Epithelial cell of proximal tubule (primary cell): ENCODE measurements around the gene PRSS27. TPM values are rescaled to one million over a fixed set of nuclear protein-coding genes. Genes with fewer than 3 reads are reported as not detected.

Experiments used
- DNase-seq: peaks from one replicate; pipeline ENCODE4 v3.0.0-alpha.2; 2011; ENCODE audit warnings: low read depth
- H3K4me3 ChIP-seq: 2 replicates; pipeline ENCODE4 v1.5.1; 2011; ENCODE audit warnings: low read depth, mild to moderate bottlenecking, low read length
- total RNA-seq: library from RNA; depleted of rRNA; stranded (reverse); fragments of >200 nt; gene quantifications from 2 replicates; pipeline ENCODE4 v1.2.3, GENCODE V29; 2015
- TF ChIP-seq, protein P1 (sequence below): conservative IDR thresholded peaks from 2 replicates; pipeline ENCODE4 v1.5.1; 2012; ENCODE audit warnings: low read depth, mild to moderate bottlenecking, low read length

Gene PRSS27
- total RNA-seq, 1 donor from 2014 or later = 0.92 TPM

- no peak overlapping the region for H3K4me3 ChIP-seq
- TF ChIP-seq, protein P1, sequence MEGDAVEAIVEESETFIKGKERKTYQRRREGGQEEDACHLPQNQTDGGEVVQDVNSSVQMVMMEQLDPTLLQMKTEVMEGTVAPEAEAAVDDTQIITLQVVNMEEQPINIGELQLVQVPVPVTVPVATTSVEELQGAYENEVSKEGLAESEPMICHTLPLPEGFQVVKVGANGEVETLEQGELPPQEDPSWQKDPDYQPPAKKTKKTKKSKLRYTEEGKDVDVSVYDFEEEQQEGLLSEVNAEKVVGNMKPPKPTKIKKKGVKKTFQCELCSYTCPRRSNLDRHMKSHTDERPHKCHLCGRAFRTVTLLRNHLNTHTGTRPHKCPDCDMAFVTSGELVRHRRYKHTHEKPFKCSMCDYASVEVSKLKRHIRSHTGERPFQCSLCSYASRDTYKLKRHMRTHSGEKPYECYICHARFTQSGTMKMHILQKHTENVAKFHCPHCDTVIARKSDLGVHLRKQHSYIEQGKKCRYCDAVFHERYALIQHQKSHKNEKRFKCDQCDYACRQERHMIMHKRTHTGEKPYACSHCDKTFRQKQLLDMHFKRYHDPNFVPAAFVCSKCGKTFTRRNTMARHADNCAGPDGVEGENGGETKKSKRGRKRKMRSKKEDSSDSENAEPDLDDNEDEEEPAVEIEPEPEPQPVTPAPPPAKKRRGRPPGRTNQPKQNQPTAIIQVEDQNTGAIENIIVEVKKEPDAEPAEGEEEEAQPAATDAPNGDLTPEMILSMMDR = no peak
- no peak for DNase-seq
Observed at GRCh38 chr16:2664574-2664982, 55.4 kb downstream of the PRSS27 start.

- TF ChIP-seq, protein P1 = no peak
- H3K4me3 ChIP-seq = no peak overlapping the region
- DNase-seq = no peak
Observed at GRCh38 chr16:2663553-2664546, 56.2 kb downstream of the PRSS27 start.

Other genes with a start within 250 kb of the PRSS27 start
- 0.23 TPM in 1 of 2 replicates, not detected in the other for gene NTN3, start 248.9 kb downstream of the PRSS27 start, total RNA-seq
- gene TBC1D24, start 245.1 kb downstream of the PRSS27 start, total RNA-seq = 7.8 and 9.1 TPM in 2 replicates
- gene ATP6V0C, start 206.3 kb downstream of the PRSS27 start, total RNA-seq = 32.4 and 46.6 TPM in 2 replicates
- gene AMDHD2, start 199.9 kb downstream of the PRSS27 start, total RNA-seq = 32.7 and 41.1 TPM in 2 replicates
- gene CEMP1, start 188.8 kb downstream of the PRSS27 start, total RNA-seq = not detected in 2 replicates
- 16.4 and 16.5 TPM in 2 replicates for gene PDPK1, start 182.2 kb downstream of the PRSS27 start, total RNA-seq
- 45.1 and 51.4 TPM in 2 replicates for gene KCTD5, start 37.7 kb downstream of the PRSS27 start, total RNA-seq
- 82.6 and 91.6 TPM in 2 replicates for gene SRRM2, start 32.4 kb upstream of the PRSS27 start, total RNA-seq
- 276 and 311 TPM in 2 replicates for gene ELOB, start 57.1 kb upstream of the PRSS27 start, total RNA-seq
- gene PRSS33, start 67.3 kb upstream of the PRSS27 start, total RNA-seq = not detected in 2 replicates
- not detected in 2 replicates for gene PRSS41, start 78.2 kb upstream of the PRSS27 start, total RNA-seq
- gene PRSS21, start 97.0 kb upstream of the PRSS27 start, total RNA-seq = 0.87 and 4.6 TPM in 2 replicates
- 0.06 and 2.1 TPM in 2 replicates for gene ZG16B, start 110.1 kb upstream of the PRSS27 start, total RNA-seq
- 9.5 and 11.1 TPM in 2 replicates for gene PRSS22, start 137.9 kb upstream of the PRSS27 start, total RNA-seq
- 49.6 and 55.5 TPM in 2 replicates for gene FLYWCH2, start 163.0 kb upstream of the PRSS27 start, total RNA-seq
- 28.0 and 47.1 TPM in 2 replicates for gene FLYWCH1, start 191.7 kb upstream of the PRSS27 start, total RNA-seq
- 0.72 and 4.2 TPM in 2 replicates for gene KREMEN2, start 244.1 kb upstream of the PRSS27 start, total RNA-seq
- 33.4 and 36.0 TPM in 2 replicates for gene PAQR4, start 249.1 kb upstream of the PRSS27 start, total RNA-seq